K562 (cell line): ENCODE measurements around the gene RAB4B. TPM values are rescaled to one million over a fixed set of nuclear protein-coding genes. Genes with fewer than 3 reads are reported as not detected.
A peak's percentile ranks its signal among the peaks of the same experiment; 100 is the strongest.

Experiments
- CBFB ChIP-seq: sonication (generic); formaldehyde crosslinking; IDR thresholded peaks from 2 replicates; pipeline ENCODE4 v1.4.0; 2020; ENCODE audit warnings: mild to moderate bottlenecking, missing genetic modification reagents
- CREB3L1 ChIP-seq: fragments of 450-650 bp; IDR thresholded peaks from 2 replicates; pipeline ENCODE4 v1.6.1; 2014; ENCODE audit warnings: low read depth, mild to moderate bottlenecking, moderate library complexity, borderline replicate concordance
- ELK3 ChIP-seq: fragments of 450-650 bp; formaldehyde crosslinking; IDR thresholded peaks from 2 replicates; pipeline ENCODE4 v1.4.0; 2020; ENCODE audit warnings: mild to moderate bottlenecking
- FOXM1 ChIP-seq, 2 experiments: fragments of 450-650 bp in 1 of 2; sonication (generic) in 1 of 2; formaldehyde crosslinking in 1 of 2; IDR thresholded peaks; 2 replicates each; pipeline versions ENCODE4 v1.6.1 to v1.9.0; 2017 to 2022; ENCODE audit warnings: low read depth in 2 of 2, mild to moderate bottlenecking in 2 of 2, missing genetic modification reagents in 1 of 2, moderate library complexity in 1 of 2
- FOXP1 ChIP-seq: sonication (generic); formaldehyde crosslinking; IDR thresholded peaks from 2 replicates; pipeline ENCODE4 v1.8.0; 2022; ENCODE audit warnings: mild to moderate bottlenecking, missing genetic modification reagents
- GTF2F1 ChIP-seq: IDR thresholded peaks from 2 replicates; pipeline ENCODE4 v1.6.1; 2011; ENCODE audit warnings: low read depth, low read length, improper control_type of control experiment
- HMG20B ChIP-seq: fragments of 250-450 bp; sonication (Bioruptor Pico); IDR thresholded peaks from 2 replicates; pipeline ENCODE4 v1.5.0; 2021; ENCODE audit warnings: mild to moderate bottlenecking
- MIER1 ChIP-seq: fragments of 450-650 bp; IDR thresholded peaks from 2 replicates; pipeline ENCODE4 v1.6.1; 2016; ENCODE audit warnings: antibody characterized with exemption, mild to moderate bottlenecking, low read depth
- NKRF ChIP-seq: fragments of 450-650 bp; IDR thresholded peaks from 2 replicates; pipeline ENCODE4 v1.6.1; 2016; ENCODE audit warnings: borderline replicate concordance
- PBX2 ChIP-seq, 2 experiments: IDR thresholded peaks in 1 of 2; conservative IDR thresholded peaks in 1 of 2; 2 replicates each; pipeline ENCODE4 v1.6.1; 2016; ENCODE audit warnings: low read depth in 2 of 2, mild to moderate bottlenecking in 1 of 2, missing compliant biosample characterization in 1 of 2, missing genetic modification characterization in 1 of 2, moderate library complexity in 1 of 2
- ZNF174 ChIP-seq: fragments of 250-450 bp; sonication (Bioruptor Pico); IDR thresholded peaks from 2 replicates; pipeline ENCODE4 v1.4.0; 2020; ENCODE audit warnings: mild to moderate bottlenecking
- ZNF232 ChIP-seq: sonication (generic); formaldehyde crosslinking; IDR thresholded peaks from 2 replicates; pipeline ENCODE4 v1.8.0; 2022; ENCODE audit warnings: mild to moderate bottlenecking, missing genetic modification reagents
- ZNF274 ChIP-seq: IDR thresholded peaks from 2 replicates; pipeline ENCODE4 v1.6.1; 2011; ENCODE audit warnings: low read depth, mild to moderate bottlenecking, low read length, moderate library complexity, borderline replicate concordance
- ZNF41 ChIP-seq: fragments of 250-450 bp; sonication (Bioruptor Pico); conservative IDR thresholded peaks from 2 replicates; pipeline ENCODE4 v1.4.0; 2020; ENCODE audit warnings: mild to moderate bottlenecking
- ZNF518B ChIP-seq: fragments of 250-450 bp; sonication (Bioruptor Pico); IDR thresholded peaks from 2 replicates; pipeline ENCODE4 v1.5.0; 2021; ENCODE audit warnings: mild to moderate bottlenecking, moderate library complexity
- polyA plus RNA-seq, 8 experiments: library from polyadenylated mRNA; depleted of rRNA in 4 of 8; stranded (reverse) in 5 of 8; unstranded in 3 of 8; fragments of >200 nt; fragmentation: Nextera tagmentation in 2 of 8; fragmentation: Illumina TruSeq in 1 of 8; extraction: Ambion mirVana in 2 of 8; extraction: Trizol in 1 of 8; gene quantifications; 2 replicates each; pipeline versions ENCODE4 v1.2.1 to v1.2.3, GENCODE V29; 2011 to 2014; ENCODE audit warnings: inconsistent platforms in 1 of 8, missing spikeins in 1 of 8
- total RNA-seq, 7 experiments: library from RNA; depleted of rRNA in 6 of 7; stranded (reverse); fragments of >200 nt in 6 of 7; fragmentation: Illumina TruSeq in 2 of 7; extraction: Trizol in 2 of 7; gene quantifications; 2 replicates each; pipeline versions ENCODE4 v1.2.1 to v1.2.3, GENCODE V29; 2011 to 2021; ENCODE audit warnings: low replicate concordance in 1 of 7

The RAB4B gene
- total and polyA plus RNA-seq, 9 of the 15 experiments (the other 6 are each of a cell fraction or from before 2014, with no cell fraction given) = 0.28 to 20.4 (median 9.0) TPM

- TF ChIP-seq PBX2 (CRISPR knock-in tag; IDR thresholded peaks at IDR 0.05; ENCODE audit: low read depth) (no peak), PBX2 (tag; conservative IDR thresholded peaks at IDR 0.05; ENCODE audit: low read depth) (peak; percentile 60), ZNF274 (no peak), CREB3L1 (peak; percentile 15; the same call in 1 of the 2 replicates), ZNF41 (no peak), FOXM1 (IDR thresholded peaks at IDR 0.05; ENCODE audit: low read depth) (no peak), FOXM1 (CRISPR knock-in tag; IDR thresholded peaks at IDR 0.05; ENCODE audit: low read depth) (0 out of 2 replicates have a peak, but pooled peaks have one; percentile 20), NKRF (peak; percentile 92), CBFB (0 out of 2 replicates have a peak, but pooled peaks have one; percentile 57), HMG20B (CRISPR knock-in tag) (no peak), ZNF174 (CRISPR knock-in tag) (no peak), GTF2F1 (no peak), MIER1 (no peak), ZNF232 (CRISPR knock-in tag) (no peak), ELK3 (CRISPR knock-in tag) (no peak), ZNF518B (no peak), FOXP1 (CRISPR knock-in tag) (0 out of 2 replicates have a peak, but pooled peaks have one; percentile 40)
Measured at GRCh38 chr19:40777937-40778705, at the start of gene RAB4B (continued).
